ENCODE measurements around the gene MEGF6. TPM values are rescaled to one million over a fixed set of nuclear protein-coding genes. Genes with fewer than 3 reads are reported as not detected.
A peak's percentile ranks its signal among the peaks of the same experiment; 100 is the strongest.

Gene MEGF6
- total RNA-seq, 1 donor from 2014 or later, result 194 TPM

DNA sequence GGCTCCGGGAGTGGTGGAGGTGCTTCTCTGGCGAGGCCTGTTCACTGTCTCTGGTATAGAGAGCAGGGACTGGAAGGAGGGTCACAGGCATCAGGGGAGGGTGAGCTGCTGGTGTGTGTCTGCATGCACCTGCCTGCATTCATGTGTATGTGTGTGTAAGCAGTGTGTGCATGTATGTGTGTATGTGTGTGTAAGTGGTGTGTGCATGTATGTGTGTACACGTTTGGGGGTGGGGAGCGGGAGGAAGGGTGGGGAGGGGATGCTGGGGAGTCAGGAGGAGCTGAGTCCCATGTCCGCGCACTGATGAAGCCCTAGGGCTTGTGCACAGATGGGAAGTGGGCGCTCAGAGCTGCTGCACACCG, 107.8 kb downstream of the MEGF6 start:
- peaks cover 66 to 82% of the 10 kb centered on the region in 2 donors for H3K36me3 ChIP-seq
- H3K4me1 ChIP-seq, result peaks cover 16 to 19% of the 10 kb centered on the region in 2 donors
- H3K9me3 ChIP-seq, result no peaks in the 10 kb centered on the region
- H3K27me3 ChIP-seq, result no peaks in the 10 kb centered on the region
- H3K27ac ChIP-seq, result peak overlapping the region; percentile 62 to 87
- TF ChIP-seq, protein P1, sequence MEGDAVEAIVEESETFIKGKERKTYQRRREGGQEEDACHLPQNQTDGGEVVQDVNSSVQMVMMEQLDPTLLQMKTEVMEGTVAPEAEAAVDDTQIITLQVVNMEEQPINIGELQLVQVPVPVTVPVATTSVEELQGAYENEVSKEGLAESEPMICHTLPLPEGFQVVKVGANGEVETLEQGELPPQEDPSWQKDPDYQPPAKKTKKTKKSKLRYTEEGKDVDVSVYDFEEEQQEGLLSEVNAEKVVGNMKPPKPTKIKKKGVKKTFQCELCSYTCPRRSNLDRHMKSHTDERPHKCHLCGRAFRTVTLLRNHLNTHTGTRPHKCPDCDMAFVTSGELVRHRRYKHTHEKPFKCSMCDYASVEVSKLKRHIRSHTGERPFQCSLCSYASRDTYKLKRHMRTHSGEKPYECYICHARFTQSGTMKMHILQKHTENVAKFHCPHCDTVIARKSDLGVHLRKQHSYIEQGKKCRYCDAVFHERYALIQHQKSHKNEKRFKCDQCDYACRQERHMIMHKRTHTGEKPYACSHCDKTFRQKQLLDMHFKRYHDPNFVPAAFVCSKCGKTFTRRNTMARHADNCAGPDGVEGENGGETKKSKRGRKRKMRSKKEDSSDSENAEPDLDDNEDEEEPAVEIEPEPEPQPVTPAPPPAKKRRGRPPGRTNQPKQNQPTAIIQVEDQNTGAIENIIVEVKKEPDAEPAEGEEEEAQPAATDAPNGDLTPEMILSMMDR (IDR thresholded peaks at IDR 0.05), result no peak
- intact Hi-C loops (cut with DNase I), result no loop called here
- H3K4me3 ChIP-seq, result no peak overlapping the region
- DNase-seq (ENCODE audit: low spot score in 2 of 2), result no peak

- H3K4me1 ChIP-seq, result peaks cover 16 to 19% of the 10 kb centered on the region in 2 donors
- H3K36me3 ChIP-seq, result peaks cover 66 to 82% of the 10 kb centered on the region in 2 donors
- H3K9me3 ChIP-seq, result no peaks in the 10 kb centered on the region
- no peak overlapping the region for H3K4me3 ChIP-seq
- intact Hi-C loops (cut with DNase I), result no loop called here
- H3K27me3 ChIP-seq, result no peaks in the 10 kb centered on the region
- TF ChIP-seq, protein P1 (IDR thresholded peaks at IDR 0.05), result no peak
- no peak for DNase-seq (ENCODE audit: low spot score in 2 of 2)
- H3K27ac ChIP-seq, result peak overlapping the region; percentile 19 to 87
These were observed 108.4 kb downstream of the MEGF6 start for GRCh38 chr1:3502641-3503524.

DNA sequence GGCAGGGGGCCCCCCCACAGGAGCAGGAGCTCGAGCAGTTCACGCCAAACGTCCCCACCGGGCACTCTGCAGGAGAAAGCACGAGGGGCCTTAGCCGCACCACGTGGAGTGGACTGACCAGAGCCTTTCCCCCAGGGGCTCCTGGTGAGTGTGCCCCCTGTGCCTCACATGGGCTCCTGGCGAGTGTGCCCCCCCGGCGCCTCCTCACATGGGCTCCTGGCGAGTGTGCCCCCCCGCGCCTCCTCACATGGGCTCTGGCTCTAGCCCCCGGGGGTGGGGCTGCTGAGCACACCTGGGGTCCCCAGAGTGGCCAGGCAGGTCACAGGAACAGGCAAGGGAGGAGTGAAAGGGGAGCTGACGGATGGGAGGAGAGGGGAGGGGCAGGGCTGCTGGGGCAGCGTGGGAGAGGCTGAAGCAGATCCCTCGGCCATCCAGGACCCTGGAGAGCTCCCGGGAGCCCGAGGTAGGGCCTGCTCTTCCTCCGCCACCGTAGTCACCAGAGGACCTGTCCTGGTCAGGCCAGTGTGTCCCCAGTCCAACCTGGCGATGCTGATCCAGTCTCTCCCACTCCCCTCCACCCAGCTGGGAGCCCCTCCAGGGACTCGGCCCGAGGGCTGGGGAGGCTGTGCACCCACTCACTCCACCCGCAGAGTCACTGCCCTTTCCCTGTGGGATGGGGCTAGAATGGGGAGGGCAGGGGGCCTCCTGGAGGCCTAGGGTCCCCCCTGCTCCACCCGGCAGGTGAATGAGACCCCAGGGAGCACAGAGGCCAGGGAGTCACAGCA, 109.3 kb downstream of the MEGF6 start:
- Histone ChIP-seq H3K4me1 (peaks cover 16 to 19% of the 10 kb centered on the region in 2 donors), H3K4me3 (no peak overlapping the region), H3K27ac (peak overlapping the region; percentile 3 to 87), H3K36me3 (peaks cover 59 to 82% of the 10 kb centered on the region in 2 donors), H3K9me3 (no peaks in the 10 kb centered on the region), H3K27me3 (no peaks in the 10 kb centered on the region)
- intact Hi-C loops (cut with DNase I), result no loop called here
- DNase-seq (ENCODE audit: low spot score in 2 of 2), result peak in 1 of 2 donors; percentile 42
- TF ChIP-seq, protein P1 (IDR thresholded peaks at IDR 0.05), result no peak

DNA sequence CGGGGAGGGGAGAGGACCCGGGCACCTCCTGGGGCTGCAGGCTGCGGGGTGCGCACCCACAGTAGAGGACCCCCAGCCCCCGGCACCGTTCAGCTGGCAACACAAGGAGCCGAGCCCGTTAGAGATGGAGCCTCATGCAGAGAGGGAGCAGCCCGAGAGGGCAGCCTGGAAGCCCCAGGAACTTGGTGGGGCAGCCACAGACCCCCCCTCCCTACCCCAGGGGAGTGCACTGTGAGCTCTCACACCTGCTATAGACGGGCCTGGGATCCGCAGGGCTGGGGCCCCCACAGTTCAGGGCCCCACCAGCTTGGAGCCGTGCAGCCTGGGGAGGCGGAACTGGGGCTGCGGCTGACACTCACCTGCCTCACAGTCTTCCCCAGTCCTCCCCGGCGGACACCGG, 109.9 kb downstream of the MEGF6 start:
- Histone ChIP-seq H3K36me3 (peaks cover 58 to 82% of the 10 kb centered on the region in 2 donors), H3K27me3 (no peaks in the 10 kb centered on the region), H3K9me3 (no peaks in the 10 kb centered on the region), H3K27ac (no peak overlapping the region), H3K4me3 (no peak overlapping the region), H3K4me1 (peaks cover 16 to 19% of the 10 kb centered on the region in 2 donors)
- intact Hi-C loops (cut with DNase I), result no loop called here
- DNase-seq (ENCODE audit: low spot score in 2 of 2), result no peak
- TF ChIP-seq, protein P1 (IDR thresholded peaks at IDR 0.05), result no peak

DNA sequence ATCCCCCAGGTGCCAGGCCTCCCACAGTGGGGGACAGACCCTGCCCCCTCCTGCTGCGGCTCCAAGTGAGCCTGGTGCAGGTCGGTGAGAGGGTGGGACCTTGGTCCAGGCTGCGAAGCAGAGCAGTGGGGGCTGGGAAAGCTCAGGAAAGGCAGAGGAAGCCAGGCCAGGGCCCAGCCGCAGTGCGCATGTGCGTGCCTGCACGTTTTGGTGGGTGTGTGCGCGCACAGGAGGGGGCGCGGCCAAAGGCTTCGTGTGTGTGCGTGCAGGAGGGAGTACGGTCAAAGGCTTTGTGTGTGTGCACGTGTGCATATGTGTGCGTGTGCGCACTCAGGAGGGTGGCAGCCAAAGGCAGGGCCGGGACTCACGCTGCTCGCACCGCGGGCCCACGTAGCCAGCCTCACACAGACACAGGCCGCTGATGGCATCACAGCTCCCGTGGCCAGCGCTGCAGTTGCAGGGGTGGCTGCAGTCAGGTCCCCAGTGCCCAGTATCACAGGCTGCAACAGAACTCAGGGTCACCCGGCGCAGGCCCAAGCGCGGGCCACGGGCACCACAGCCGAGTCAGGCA, 111.0 kb downstream of the MEGF6 start:
- DNase-seq (ENCODE audit: low spot score in 2 of 2), result no peak
- H3K4me3 ChIP-seq, result no peak overlapping the region
- intact Hi-C loops (cut with DNase I), result no loop called here
- no peak overlapping the region for H3K27ac ChIP-seq
- H3K27me3 ChIP-seq, result no peaks in the 10 kb centered on the region
- peaks cover 15 to 19% of the 10 kb centered on the region in 2 donors for H3K4me1 ChIP-seq
- TF ChIP-seq, protein P1 (IDR thresholded peaks at IDR 0.05), result no peak
- H3K9me3 ChIP-seq, result no peaks in the 10 kb centered on the region
- peaks cover 61 to 82% of the 10 kb centered on the region in 2 donors for H3K36me3 ChIP-seq

All from ascending aorta (tissue), 2 donors.